Astrocyte (in vitro differentiated cells and primary cell): ENCODE data around the gene PEX7. TPM values are rescaled to one million over a fixed set of nuclear protein-coding genes. Genes with fewer than 3 reads are reported as not detected.

Experiments used
- DNase-seq: peaks from one replicate; pipeline ENCODE4 v3.0.0-alpha.2; 2010; ENCODE audit warnings: low read depth
- FAIRE-seq: peaks from 2 replicates; lab custom pipeline; 2011; peaks lifted over from hg19 to GRCh38; lab: Jason Lieb, UNC
- H2AFZ ChIP-seq: 2 replicates; pipeline ENCODE4 v1.6.0; 2012; ENCODE audit warnings: low read depth, low read length, inconsistent platforms
- H3K27ac ChIP-seq: 2 replicates; pipeline ENCODE4 v1.5.1; 2011; ENCODE audit warnings: low read depth, low read length, inconsistent platforms
- H3K27me3 ChIP-seq: 2 replicates; pipeline ENCODE4 v1.6.0; 2011; ENCODE audit warnings: low read length, inconsistent platforms; ENCODE audit not compliant: insufficient read depth
- H3K36me3 ChIP-seq: 2 replicates; pipeline ENCODE4 v1.5.1; 2011; ENCODE audit warnings: low read length, inconsistent platforms; ENCODE audit not compliant: insufficient read depth
- H3K4me1 ChIP-seq: 2 replicates; pipeline ENCODE4 v1.5.1; 2011; ENCODE audit warnings: low read length, inconsistent platforms; ENCODE audit not compliant: insufficient read depth
- H3K4me2 ChIP-seq: 2 replicates; pipeline ENCODE4 v1.6.0; 2012; ENCODE audit warnings: low read length, inconsistent platforms
- H3K4me3 ChIP-seq: 2 replicates; pipeline ENCODE4 v1.5.1; 2011; ENCODE audit warnings: low read depth, mild to moderate bottlenecking, low read length, inconsistent platforms; ENCODE audit not compliant: insufficient read depth
- H3K79me2 ChIP-seq: 2 replicates; pipeline ENCODE4 v1.6.0; 2012; ENCODE audit warnings: mild to moderate bottlenecking, low read length, inconsistent platforms; ENCODE audit not compliant: insufficient read depth
- H3K9ac ChIP-seq: 2 replicates; pipeline ENCODE4 v1.6.0; 2012; ENCODE audit warnings: mild to moderate bottlenecking, low read length, inconsistent platforms
- H3K9me3 ChIP-seq: 2 replicates; pipeline ENCODE4 v1.5.1; 2012; ENCODE audit warnings: low read depth, mild to moderate bottlenecking, low read length, inconsistent platforms; ENCODE audit not compliant: insufficient read depth
- H4K20me1 ChIP-seq: 2 replicates; pipeline ENCODE4 v1.6.0; 2012; ENCODE audit warnings: low read length, inconsistent platforms; ENCODE audit not compliant: insufficient read depth
- H3K27ac Mint-ChIP-seq: one replicate; pipeline ENCODE4 v1.8.0; 2021; ENCODE audit warnings: mild to moderate bottlenecking, mixed read lengths; ENCODE audit not compliant: unreplicated experiment
- H3K27me3 Mint-ChIP-seq: one replicate; pipeline ENCODE4 v1.8.0; 2021; ENCODE audit warnings: low read depth, mixed read lengths; ENCODE audit not compliant: unreplicated experiment
- H3K36me3 Mint-ChIP-seq: one replicate; pipeline ENCODE4 v1.8.0; 2021; ENCODE audit warnings: low read depth, mixed read lengths; ENCODE audit not compliant: unreplicated experiment
- H3K4me1 Mint-ChIP-seq: one replicate; pipeline ENCODE4 v1.8.0; 2021; ENCODE audit warnings: low read depth, mixed read lengths; ENCODE audit not compliant: unreplicated experiment
- H3K4me3 Mint-ChIP-seq: one replicate; pipeline ENCODE4 v1.8.0; 2021; ENCODE audit warnings: mild to moderate bottlenecking, moderate library complexity, mixed read lengths; ENCODE audit not compliant: unreplicated experiment
- H3K9me3 Mint-ChIP-seq: one replicate; pipeline ENCODE4 v1.8.0; 2021; ENCODE audit warnings: mild to moderate bottlenecking, mixed read lengths; ENCODE audit not compliant: unreplicated experiment
- EZH2 ChIP-seq: IDR thresholded peaks from 2 replicates; pipeline ENCODE4 v1.6.1; 2012; ENCODE audit warnings: mild to moderate bottlenecking, low read length, inconsistent platforms; ENCODE audit not compliant: insufficient read depth
- total RNA-seq: library from RNA; stranded (reverse); gene quantifications from 2 replicates; pipeline ENCODE4 v1.2.1, GENCODE V29; 2021
- TF ChIP-seq, protein P1 (sequence below): IDR thresholded peaks from 2 replicates; pipeline ENCODE4 v1.5.1; 2011; ENCODE audit warnings: low read depth, mild to moderate bottlenecking, inconsistent platforms, low read length, moderate library complexity; ENCODE audit not compliant: insufficient read depth

The PEX7 gene
- total RNA-seq, 1 donor from 2014 or later: 4.8 TPM

DNA sequence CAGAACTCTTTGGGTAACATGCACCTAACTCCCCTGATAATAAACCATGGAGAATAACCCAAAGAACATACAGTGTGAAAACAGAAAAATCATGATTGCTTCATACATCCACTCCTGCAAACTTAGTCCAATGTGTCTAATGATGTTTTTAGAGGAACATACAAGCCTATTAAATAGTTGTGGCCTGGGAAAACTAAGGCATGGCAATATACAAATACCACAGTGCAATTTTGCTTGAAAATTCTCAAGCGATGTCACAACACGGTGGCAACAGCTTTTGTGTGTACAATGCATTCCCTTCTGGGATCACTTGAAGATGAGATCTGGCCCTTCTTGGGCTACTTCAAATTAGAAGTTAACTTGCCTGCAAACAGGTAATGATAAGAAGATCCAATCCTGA, 46.8 kb upstream of the PEX7 start:
- peaks cover 4% of the 10 kb centered on the region for H3K9me3 Mint-ChIP-seq
- H3K79me2 ChIP-seq: peaks cover 28% of the 10 kb centered on the region
- H3K4me1 Mint-ChIP-seq: peaks cover 14% of the 10 kb centered on the region
- TF ChIP-seq EZH2: no peak
- TF ChIP-seq, protein P1, sequence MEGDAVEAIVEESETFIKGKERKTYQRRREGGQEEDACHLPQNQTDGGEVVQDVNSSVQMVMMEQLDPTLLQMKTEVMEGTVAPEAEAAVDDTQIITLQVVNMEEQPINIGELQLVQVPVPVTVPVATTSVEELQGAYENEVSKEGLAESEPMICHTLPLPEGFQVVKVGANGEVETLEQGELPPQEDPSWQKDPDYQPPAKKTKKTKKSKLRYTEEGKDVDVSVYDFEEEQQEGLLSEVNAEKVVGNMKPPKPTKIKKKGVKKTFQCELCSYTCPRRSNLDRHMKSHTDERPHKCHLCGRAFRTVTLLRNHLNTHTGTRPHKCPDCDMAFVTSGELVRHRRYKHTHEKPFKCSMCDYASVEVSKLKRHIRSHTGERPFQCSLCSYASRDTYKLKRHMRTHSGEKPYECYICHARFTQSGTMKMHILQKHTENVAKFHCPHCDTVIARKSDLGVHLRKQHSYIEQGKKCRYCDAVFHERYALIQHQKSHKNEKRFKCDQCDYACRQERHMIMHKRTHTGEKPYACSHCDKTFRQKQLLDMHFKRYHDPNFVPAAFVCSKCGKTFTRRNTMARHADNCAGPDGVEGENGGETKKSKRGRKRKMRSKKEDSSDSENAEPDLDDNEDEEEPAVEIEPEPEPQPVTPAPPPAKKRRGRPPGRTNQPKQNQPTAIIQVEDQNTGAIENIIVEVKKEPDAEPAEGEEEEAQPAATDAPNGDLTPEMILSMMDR: no peak
- no peaks in the 10 kb centered on the region for H4K20me1 ChIP-seq
- H3K27ac Mint-ChIP-seq: no peak overlapping the region
- peak; percentile 48 for DNase-seq
- no peaks in the 10 kb centered on the region for H3K36me3 Mint-ChIP-seq
- no peak overlapping the region for H3K4me2 ChIP-seq
- no peak overlapping the region for H3K27ac ChIP-seq
- H3K27me3 Mint-ChIP-seq: no peaks in the 10 kb centered on the region
- H3K36me3 ChIP-seq: no peaks in the 10 kb centered on the region
- H3K9ac ChIP-seq: no peak overlapping the region
- FAIRE-seq: no peak
- no peak overlapping the region for H3K4me3 Mint-ChIP-seq
- no peaks in the 10 kb centered on the region for H3K27me3 ChIP-seq
- H3K4me1 ChIP-seq: peaks cover 6% of the 10 kb centered on the region
- no peak overlapping the region for H3K4me3 ChIP-seq
- H3K9me3 ChIP-seq: no peaks in the 10 kb centered on the region
- no peak overlapping the region for H2AFZ ChIP-seq

DNA sequence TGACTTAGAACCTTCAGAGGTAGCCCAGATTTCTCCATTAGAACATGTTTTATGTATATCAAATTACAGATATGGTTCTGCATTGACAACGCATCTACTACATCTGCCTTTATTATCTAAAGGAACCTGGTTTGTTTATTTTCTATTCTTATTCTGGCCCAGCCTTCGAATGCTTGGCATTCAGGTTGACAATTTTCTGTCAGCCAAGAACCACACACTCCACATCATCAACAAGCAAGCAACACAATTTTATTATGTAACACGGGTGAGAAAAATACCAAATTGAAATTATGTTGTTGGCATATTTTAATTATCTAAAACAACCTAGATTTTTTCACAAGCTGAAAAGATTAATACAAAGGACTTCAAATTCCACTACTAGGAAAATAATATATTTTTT, 44.7 kb upstream of the PEX7 start:
- peaks cover 4% of the 10 kb centered on the region for H3K9me3 Mint-ChIP-seq
- no peak overlapping the region for H3K4me3 Mint-ChIP-seq
- Histone ChIP-seq H3K4me3 (no peak overlapping the region), H3K36me3 (no peaks in the 10 kb centered on the region), H3K9ac (no peak overlapping the region), H3K27me3 (no peaks in the 10 kb centered on the region), H4K20me1 (no peaks in the 10 kb centered on the region), H3K4me2 (no peak overlapping the region), H3K9me3 (no peaks in the 10 kb centered on the region), H2AFZ (no peak overlapping the region), H3K79me2 (peaks cover 36% of the 10 kb centered on the region), H3K4me1 (peaks cover 13% of the 10 kb centered on the region), H3K27ac (no peak overlapping the region)
- no peak overlapping the region for H3K27ac Mint-ChIP-seq
- no peak for TF ChIP-seq EZH2
- TF ChIP-seq, protein P1: no peak
- H3K4me1 Mint-ChIP-seq: peaks cover 20% of the 10 kb centered on the region
- no peaks in the 10 kb centered on the region for H3K36me3 Mint-ChIP-seq
- no peaks in the 10 kb centered on the region for H3K27me3 Mint-ChIP-seq
- DNase-seq (no peak), FAIRE-seq (no peak)

DNA sequence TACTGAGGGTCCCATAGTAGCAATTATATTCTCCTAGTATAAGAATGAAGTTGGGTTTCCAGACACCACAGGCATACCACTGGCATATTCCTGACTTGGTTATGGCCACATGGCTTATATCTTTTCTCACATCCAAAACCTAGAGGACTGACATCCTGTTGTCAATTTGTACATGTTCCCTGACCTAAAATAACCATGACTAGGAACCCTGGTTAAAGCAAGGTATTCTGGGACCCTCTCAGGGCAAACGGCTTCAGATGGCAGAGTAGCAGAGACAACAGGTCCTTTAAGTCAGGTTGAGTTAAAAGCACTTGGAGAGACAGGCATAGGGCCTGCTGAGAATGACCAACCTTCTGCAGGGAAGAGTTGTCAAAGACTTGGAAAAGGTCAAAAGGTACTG, 42.7 kb upstream of the PEX7 start:
- peaks cover 22% of the 10 kb centered on the region for H3K4me1 Mint-ChIP-seq
- no peak overlapping the region for H3K27ac ChIP-seq
- no peak overlapping the region for H2AFZ ChIP-seq
- no peak overlapping the region for H3K27ac Mint-ChIP-seq
- no peaks in the 10 kb centered on the region for H3K36me3 ChIP-seq
- FAIRE-seq (peak; percentile 29), DNase-seq (no peak)
- H3K9me3 ChIP-seq: no peaks in the 10 kb centered on the region
- no peak for TF ChIP-seq EZH2
- TF ChIP-seq, protein P1: no peak
- H3K36me3 Mint-ChIP-seq: no peaks in the 10 kb centered on the region
- H3K27me3 Mint-ChIP-seq: no peaks in the 10 kb centered on the region
- H3K4me2 ChIP-seq: no peak overlapping the region
- peaks cover 40% of the 10 kb centered on the region for H3K79me2 ChIP-seq
- no peak overlapping the region for H3K9ac ChIP-seq
- no peak overlapping the region for H3K4me3 Mint-ChIP-seq
- no peak overlapping the region for H3K4me3 ChIP-seq
- no peaks in the 10 kb centered on the region for H4K20me1 ChIP-seq
- no peaks in the 10 kb centered on the region for H3K27me3 ChIP-seq
- peaks cover 7% of the 10 kb centered on the region for H3K4me1 ChIP-seq
- no peaks in the 10 kb centered on the region for H3K9me3 Mint-ChIP-seq
